Liver (tissue), 3 donors: ENCODE data around the gene CFAP54.
"Not testable (repeated sequence)": the region's sequence is repeated elsewhere in the genome, so short reads cannot be mapped to it uniquely, and the experiment has no call there.

ENCODE experiments used
- CTCF ChIP-seq: fragments of 150-350 bp; IDR thresholded peaks from 2 replicates; pipeline ENCODE4 v1.5.1; 2017; ENCODE audit warnings: improper control_type of control experiment, low read depth, low read length; ENCODE audit not compliant: missing input control
- EGR1 ChIP-seq, 2 donors: IDR thresholded peaks; 2 replicates each; pipeline ENCODE4 v1.6.1; 2016 to 2018; ENCODE audit warnings: antibody characterized with exemption in 2 of 2, low read depth in 2 of 2
- GABPA ChIP-seq, 2 donors: IDR thresholded peaks in 1 of 2; conservative IDR thresholded peaks in 1 of 2; 2 replicates each; pipeline ENCODE4 v1.6.1; 2016; ENCODE audit warnings: antibody characterized with exemption in 2 of 2, mild to moderate bottlenecking in 1 of 2, moderate library complexity in 1 of 2
- HNF4A ChIP-seq, 2 donors: conservative IDR thresholded peaks; 2 replicates each; pipeline ENCODE4 v1.6.1; 2016; ENCODE audit warnings: antibody characterized with exemption in 2 of 2, mild to moderate bottlenecking in 2 of 2
- JUND ChIP-seq, 2 donors: IDR thresholded peaks; 2 replicates each; pipeline ENCODE4 v1.6.1; 2016; ENCODE audit warnings: antibody characterized with exemption in 2 of 2
- RXRA ChIP-seq, 2 donors: IDR thresholded peaks; 2 replicates each; pipeline ENCODE4 v1.6.1; 2017 to 2018; ENCODE audit warnings: antibody characterized with exemption in 2 of 2, mild to moderate bottlenecking in 1 of 2
- TAF1 ChIP-seq: conservative IDR thresholded peaks from 2 replicates; pipeline ENCODE4 v1.6.1; 2016; ENCODE audit warnings: antibody characterized with exemption, mild to moderate bottlenecking
- YY1 ChIP-seq: IDR thresholded peaks from 2 replicates; pipeline ENCODE4 v1.6.1; 2016; ENCODE audit warnings: antibody characterized with exemption, mild to moderate bottlenecking
- TF ChIP-seq, protein P1 (sequence below): IDR thresholded peaks from 2 replicates; pipeline ENCODE4 v1.6.1; 2016; ENCODE audit warnings: antibody characterized with exemption
- TF ChIP-seq, protein P2 (sequence below): IDR thresholded peaks from 2 replicates; pipeline ENCODE4 v1.6.1; 2016; ENCODE audit warnings: antibody characterized with exemption
- donor health status: healthy.
- donor health status: healthy.

- not testable (repeated sequence) for TF ChIP-seq HNF4A (conservative IDR thresholded peaks at IDR 0.05); JUND (IDR thresholded peaks at IDR 0.05); CTCF; TAF1; YY1; GABPA (IDR thresholded peaks at IDR 0.05 in 1 of 2, conservative IDR thresholded peaks at IDR 0.05 in 1 of 2); RXRA (IDR thresholded peaks at IDR 0.05); EGR1 (IDR thresholded peaks at IDR 0.05; ENCODE audit: low read depth in 2 of 2)
- TF ChIP-seq, protein P1, sequence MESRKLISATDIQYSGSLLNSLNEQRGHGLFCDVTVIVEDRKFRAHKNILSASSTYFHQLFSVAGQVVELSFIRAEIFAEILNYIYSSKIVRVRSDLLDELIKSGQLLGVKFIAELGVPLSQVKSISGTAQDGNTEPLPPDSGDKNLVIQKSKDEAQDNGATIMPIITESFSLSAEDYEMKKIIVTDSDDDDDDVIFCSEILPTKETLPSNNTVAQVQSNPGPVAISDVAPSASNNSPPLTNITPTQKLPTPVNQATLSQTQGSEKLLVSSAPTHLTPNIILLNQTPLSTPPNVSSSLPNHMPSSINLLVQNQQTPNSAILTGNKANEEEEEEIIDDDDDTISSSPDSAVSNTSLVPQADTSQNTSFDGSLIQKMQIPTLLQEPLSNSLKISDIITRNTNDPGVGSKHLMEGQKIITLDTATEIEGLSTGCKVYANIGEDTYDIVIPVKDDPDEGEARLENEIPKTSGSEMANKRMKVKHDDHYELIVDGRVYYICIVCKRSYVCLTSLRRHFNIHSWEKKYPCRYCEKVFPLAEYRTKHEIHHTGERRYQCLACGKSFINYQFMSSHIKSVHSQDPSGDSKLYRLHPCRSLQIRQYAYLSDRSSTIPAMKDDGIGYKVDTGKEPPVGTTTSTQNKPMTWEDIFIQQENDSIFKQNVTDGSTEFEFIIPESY: not testable (repeated sequence)
- TF ChIP-seq, protein P2, sequence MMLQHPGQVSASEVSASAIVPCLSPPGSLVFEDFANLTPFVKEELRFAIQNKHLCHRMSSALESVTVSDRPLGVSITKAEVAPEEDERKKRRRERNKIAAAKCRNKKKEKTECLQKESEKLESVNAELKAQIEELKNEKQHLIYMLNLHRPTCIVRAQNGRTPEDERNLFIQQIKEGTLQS: not testable (repeated sequence)
Observed at GRCh38 chr12:96494154-96494553, 4.8 kb downstream of the CFAP54 start.
